HG02571 (cell line): ENCODE results near the gene PCAT7.
"Not testable (repeated sequence)": the region's sequence is repeated elsewhere in the genome, so short reads cannot be mapped to it uniquely, and the experiment has no call there.

Experiments
- ATAC-seq: cut with Tn5 transposase; IDR thresholded peaks from one replicate; pipeline ENCODE4 v1.9.1; 2021; ENCODE audit warnings: mild to moderate bottlenecking, moderate library complexity; ENCODE audit not compliant: unreplicated experiment

PCAT7 gene

DNA sequence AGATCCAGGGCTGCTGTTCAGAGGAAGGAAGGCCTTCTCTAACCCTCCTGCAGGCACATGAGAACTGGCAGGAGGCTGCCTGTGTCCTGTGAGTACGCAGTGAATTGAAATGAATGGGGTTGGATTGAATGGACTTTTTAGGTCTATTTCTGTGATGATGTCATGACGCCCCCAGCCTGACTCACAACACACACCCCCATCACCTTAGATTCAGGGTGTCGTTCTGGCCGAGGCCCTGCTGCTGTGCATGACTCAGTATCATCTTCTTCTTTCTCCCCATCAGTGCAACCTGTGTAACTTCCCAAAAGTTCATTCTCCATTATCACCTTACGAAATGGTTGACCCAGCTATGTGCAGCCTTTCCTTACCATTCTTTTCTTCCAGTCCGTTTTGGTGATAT is 5.4 kb downstream of the PCAT7 start:
- no peak for ATAC-seq

DNA sequence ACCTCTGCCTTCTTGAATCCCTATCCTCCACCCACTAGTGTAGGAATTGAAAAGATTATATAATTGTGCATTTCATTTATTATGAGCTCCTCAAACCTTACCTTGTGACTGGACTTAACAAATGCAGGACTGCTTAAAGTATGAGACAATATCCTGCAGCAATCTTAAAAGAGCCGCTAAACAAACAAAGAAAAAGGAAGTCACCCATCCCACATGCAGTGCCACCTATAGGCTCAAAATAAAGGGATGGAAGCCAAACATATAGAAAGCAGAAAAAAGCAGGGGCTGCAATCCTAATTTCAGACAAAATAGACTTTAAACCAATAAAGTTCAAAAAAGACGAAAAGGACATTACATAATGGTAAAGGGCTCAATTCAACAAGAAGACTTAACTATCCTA is 8.7 kb downstream of the PCAT7 start:
- no peak for ATAC-seq

DNA sequence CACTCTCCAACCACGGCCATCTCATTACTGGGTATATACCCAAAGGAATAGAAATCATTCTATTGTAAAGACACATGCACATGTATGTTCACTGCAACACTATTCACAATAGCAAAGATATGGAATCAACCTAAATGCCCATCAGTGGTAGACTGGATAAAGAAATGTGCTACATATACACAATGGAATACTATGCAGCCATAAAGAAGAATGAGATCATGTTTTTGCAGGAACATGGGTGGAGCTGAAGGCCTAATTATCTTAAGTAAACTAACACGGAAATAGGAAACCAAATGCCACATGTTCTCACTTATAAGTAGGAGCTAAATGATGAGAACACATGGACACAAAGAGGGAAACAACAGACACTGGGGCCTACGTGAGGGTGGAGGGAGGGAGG is 9.4 kb downstream of the PCAT7 start:
- not testable (repeated sequence) for ATAC-seq

DNA sequence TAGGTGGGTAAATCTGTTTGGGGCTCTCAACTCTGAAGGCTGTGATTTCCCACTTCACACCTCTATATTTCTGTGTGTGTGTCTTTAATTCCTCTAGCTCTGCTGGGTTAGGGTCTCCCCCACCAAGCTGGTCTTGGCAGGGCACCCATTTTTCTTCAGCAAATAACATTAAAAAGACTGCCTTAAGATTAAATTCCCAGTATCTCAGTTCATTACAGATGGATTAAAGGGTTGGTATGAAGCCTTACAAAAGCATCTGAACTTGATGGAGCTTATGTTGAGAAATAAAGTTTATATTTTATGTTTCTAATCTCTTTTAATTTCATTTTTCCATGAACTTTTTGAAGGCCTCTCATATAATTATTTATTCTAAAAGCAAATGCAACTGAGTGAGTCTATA is 11.7 kb downstream of the PCAT7 start:
- no peak for ATAC-seq

DNA sequence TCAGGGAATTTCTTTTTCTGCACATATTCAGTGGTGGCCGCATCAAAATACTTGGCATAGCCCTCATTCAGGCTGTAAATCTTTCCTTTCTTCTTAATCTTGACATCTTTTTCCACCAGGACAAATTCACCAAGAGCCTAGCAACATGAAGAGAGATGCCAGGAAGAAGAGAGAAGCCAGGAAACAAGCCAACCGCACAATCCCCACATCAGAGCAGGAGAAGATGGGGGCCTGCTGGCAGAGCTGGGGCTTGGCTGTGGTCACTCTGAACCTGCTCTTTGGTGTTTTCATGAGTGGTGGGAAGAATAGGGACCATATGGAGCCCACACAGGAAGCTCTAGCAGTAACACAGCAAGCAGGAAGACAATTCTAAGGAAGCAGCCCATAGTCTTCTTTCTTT is 12.4 kb downstream of the PCAT7 start:
- ATAC-seq = no peak

DNA sequence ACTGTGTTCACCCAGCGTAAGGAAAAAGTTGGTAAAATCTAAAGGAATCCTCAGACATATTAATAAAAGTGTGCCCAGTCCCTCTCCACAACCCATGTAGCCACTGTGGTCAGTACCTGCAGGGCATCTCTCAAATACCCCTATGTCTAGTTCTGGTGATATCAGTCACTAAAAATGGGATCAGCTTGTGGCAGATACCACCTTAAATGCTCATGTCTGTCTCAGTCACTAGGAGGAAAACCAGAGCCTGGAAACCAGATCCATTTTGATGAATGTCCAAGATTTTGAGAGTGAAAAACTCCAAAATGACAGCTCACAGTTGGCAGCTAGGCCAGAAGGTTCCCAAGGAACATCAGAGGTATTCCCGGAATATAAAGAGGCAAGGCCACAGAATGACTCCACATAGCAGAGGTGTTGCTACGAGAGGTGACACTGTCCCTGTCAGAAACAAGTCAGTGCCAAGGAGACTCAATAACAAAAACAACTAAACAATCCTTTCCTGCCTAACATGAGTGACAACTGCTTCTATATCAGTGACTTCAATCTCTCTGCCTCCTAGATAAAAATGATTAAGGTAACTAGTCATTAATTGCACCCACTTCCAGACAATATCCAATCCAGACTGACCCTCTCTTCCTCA is 13.5 kb downstream of the PCAT7 start:
- no peak for ATAC-seq

DNA sequence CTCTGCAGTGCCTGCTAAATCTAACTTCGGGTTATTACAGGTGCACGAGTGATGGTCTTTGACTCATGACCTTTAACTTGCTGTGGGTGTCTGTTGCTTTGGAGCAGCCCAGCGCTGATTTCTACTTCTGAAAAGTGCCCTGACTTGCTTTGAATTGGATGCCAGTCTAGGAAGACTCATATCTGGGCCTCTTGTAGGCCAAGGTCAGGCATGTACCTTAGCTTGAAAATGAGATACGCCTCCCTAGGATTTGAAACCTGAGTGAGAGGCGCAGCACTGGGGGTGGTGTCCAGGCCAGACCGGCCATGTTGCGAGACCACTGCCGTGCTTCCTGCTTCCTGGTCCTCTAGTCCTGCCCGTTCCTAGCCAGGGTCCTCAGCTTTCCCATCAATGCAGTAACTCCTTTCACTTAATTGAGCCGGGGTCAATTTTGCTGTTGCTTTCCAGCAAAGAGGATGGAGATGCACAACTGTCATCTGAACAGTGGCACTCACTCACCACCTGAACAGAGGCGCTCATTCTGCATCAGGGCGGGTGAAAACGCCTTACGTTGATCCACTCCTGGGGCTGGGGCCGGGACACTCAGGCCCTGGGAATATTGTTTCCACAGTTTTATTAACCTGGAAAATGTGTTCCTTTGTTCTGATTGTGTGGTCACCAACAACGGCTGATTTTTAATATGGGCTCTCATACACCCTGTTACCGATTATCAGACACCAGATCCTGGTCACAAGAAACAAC is 14.3 kb downstream of the PCAT7 start:
- ATAC-seq = no peak

DNA sequence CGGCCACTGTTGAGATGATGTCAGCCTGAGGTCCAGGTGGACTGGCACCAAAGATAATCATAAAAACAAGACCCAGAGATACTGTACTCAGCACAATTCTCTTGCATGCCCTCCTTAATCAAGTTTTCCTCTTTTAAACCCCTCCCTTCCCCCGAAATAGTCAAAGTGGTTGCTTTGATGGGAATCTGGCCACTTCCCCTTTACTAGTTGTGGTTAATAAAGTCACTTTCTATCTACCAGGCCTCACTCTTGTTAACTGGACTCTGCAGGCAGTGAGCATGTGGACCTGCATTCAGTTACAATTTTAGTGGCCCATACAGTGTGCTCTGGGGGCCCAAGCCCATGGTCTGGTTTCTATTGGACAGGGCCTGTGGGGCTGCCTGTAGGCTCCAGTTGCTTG is 21.2 kb downstream of the PCAT7 start:
- no peak for ATAC-seq

DNA sequence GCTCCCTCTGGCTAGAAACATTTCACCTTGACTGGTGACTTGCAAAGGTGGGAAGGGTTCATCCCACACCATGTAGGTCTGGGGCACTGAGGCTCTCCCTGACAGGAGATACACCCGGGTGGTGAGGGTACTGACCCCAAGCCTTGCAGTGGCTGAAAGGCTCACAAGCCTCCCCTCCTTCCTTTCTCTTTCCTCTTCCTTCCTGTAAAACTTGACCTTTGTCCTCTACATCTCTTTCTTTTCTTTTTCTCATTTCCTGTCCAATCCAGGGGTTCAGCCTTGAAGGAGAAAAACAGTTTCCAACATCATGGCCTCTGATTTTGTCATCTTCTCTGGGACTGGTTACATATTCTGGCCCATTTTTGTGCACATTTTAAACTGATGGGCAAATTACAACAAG is 22.2 kb downstream of the PCAT7 start:
- ATAC-seq = no peak

DNA sequence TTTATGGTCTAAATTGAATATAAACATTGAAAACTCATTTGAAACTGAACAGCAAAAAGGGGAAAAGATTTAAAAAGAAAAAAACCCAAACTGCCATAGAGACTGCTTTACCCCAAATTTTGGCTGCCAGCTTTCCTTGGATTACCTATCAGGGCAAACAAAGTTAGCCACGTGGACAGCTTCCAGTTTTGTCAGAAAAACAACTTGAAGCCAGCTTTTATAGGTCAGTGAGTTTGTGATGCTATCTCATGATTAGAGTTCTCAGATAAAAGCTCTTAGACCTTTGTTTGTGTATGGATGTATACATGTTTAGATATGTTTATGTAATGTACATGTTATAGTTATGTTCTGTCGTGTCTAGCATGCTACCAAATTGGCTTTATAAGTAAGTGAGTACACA is 22.7 kb downstream of the PCAT7 start:
- ATAC-seq = no peak

DNA sequence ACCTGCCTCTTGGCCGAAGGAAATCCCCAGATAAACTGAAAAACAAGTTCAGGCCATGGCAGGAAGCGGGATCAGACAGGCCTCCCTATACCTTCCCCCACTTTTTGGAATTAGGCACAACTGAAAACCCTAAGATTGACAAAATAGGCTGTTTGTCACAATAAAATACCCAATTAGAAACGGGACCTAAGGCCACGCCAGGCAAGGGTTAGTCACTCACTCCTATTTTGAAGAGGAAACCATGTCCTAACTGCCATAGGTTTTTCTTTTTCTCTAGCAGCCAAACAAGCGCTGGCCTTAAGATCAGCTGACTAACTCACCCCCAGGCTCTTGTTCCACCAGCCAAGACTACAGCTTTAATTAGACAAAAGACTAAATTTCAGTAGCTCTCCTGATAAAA is 26.8 kb downstream of the PCAT7 start:
- ATAC-seq = no peak

DNA sequence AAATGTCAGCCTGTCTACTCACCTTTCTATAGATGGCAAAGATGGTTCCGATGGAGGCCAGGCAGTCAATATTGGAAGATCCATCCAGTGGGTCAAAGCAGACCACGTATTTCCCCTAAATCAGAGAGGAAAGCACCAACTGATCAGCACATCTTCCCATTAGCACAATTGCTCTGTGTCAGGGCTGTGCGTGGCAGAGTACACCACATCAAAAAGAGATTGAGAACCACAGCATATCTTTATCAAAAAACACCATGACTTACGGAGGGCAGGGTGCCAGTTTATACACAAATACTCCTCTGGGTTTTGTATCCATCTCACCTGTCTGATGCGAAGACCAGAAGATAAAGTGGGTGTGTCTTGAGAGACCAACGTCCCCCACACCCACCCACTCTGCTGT is 29.7 kb downstream of the PCAT7 start:
- no peak for ATAC-seq

DNA sequence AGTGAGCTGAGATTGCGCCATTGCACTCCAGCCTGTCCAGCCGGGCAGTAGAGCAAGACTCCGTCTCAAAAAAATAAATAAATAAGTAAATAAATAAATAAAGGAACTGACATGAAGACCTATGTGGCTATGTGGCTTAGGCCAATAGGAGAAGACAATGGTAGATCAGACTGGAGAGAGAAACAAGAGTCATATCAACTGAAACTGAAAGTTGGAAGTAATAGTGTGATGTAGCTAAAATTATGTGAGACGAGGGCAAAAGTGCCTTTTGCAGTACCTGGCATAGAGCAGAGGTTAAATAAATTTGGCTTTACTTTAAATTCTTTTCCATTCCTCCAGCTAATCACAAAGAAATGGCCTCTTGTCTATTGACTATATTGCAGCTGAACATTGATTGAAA is 31.4 kb downstream of the PCAT7 start:
- no peak for ATAC-seq

DNA sequence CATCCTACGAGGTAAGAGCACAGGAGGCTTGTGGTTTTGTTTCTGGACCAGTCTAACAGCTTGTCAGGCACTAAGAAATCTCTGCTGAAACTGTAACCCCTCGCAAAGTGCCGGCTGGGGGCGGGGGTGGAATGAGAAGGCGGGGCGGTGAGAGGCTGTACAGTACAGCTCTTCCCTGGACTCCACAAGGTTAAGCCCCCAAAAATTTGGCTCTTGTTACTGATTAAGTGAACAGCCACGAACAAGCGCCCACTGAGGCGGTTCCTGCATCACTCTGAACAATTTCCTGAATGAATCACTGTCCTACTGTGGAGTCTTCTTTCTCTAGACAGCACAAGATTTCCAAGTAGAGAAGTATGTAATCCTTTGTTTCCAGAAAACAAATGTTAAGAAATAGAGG is 31.9 kb downstream of the PCAT7 start:
- no peak for ATAC-seq

DNA sequence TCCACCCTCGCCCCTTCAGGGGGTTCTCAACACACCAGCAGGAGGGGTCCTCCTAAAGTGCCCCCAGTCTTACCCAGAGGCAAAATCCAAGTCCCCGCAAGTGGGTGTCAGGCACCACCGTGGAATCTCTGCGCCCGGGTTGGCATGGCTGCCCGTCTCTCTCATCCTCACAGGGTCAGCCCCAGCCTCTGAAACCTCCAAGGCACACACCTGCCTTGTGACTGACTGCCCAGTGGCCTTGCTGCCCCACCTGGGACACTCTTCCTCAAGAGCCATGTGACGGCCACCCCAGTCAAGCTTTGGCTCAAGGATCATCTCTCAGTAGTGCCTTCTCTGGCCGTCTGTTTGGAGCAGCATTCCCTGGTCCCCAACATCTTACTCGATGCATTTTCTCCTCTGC is 33.8 kb downstream of the PCAT7 start:
- ATAC-seq = no peak

DNA sequence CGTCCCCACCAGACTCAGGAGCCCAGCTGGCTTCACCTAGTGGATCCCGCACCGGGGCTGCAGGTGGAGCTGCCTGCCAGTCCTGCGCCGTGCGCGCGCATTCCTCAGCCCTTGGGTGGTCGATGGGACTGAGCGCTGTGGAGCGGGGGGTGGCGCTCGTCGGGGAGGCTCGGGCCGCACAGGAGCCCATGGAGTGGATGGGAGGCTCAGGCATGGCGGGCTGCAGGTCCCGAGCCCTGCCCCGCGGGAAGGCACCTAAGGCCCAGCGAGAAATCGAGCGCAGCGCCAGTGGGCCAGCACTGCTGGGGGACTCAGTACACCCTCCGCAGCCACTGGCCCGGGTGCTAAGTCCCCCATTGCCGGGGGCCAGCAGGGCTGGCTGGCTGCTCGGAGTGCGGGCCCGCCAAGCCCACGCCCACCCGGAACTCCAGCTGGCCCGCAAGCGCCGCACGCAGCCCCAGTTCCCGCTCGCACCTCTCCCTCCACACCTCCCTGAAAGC is 36.2 kb downstream of the PCAT7 start:
- ATAC-seq = not testable (repeated sequence)

DNA sequence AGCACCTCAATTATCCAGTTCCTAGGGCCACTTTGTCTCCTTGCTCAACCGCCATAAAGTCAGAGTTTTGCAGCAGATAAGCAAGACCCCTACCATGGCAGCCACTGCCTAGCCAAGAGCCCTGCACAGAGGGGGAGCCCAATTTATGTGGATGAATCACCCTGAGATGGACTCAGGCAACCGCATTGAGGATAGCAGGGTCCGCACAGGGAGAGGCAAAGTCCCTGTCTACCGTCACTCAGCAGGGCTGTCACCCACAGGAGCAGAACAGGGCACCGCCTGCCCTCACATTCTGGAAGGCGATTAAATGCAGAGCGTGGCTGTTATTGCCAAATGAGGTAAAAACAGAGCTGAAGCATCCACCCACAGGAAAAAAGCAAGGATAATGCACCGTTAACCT is 37.0 kb downstream of the PCAT7 start:
- ATAC-seq = no peak

DNA sequence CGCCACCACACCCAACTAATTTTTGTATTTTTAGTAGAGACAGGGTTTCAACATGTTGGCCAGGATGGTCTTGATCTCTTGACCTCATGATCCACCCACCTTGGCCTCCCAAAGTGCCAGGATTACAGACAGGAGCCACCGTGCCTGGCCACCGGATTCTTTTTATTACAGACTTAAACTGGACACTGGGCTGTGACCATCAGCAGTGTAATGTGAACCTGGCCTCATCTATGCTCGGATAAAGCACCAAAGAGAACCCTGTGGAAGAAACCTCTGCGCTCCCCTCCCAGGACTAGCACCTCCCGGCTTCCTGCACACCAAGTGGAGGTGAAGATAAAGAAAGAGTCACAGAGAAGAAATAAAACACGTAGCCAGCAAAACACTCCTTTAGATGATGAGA is 37.8 kb downstream of the PCAT7 start:
- ATAC-seq = not testable (repeated sequence)

DNA sequence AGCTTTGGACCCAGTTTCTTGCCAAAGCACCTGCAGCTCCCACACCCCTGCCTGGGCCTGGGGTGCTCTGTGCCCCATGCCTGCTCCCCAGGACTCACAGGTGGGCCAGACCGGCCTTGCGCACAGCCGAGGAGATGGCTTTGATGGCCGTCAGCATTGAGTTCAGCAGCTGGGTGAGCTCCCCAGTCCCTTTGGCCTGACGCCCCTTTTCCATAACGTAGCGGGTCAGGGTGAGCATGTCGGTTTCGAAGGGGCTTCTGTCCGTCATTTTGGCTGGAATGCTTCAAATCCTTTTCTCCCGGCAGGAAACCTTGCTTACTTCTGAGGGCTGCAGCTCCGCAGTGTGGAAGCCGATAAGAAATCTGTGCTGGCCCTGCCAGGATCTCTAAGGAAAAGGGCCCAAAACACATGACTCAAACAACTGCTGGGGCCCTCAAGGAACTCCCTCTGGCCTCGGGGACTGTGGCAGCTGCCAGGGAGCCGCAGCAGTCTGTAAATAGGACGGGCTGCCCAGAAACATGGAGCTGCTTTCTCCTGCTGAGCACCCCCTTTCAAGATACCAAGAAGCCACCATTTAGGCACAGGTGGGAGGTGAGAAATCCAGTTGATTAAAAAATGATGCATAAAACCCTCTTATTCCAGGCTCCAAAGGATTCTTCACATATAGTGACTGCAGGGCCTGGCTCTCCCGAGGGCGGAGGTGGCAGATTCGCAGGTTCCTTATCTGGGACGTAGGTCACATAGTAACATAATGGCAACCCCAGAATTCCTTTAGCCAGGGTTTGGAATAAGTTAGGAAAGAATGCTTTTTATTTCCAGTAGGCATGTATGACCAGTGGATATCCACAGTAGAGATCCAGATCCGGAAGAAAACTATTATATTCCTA is 38.8 kb downstream of the PCAT7 start, which contains the start of gene FBP2:
FBP2 (minus strand) TSS at position 366 of the 887 bp plus-strand sequence; CDS start at position 268, 98 bp downstream.
- no peak for ATAC-seq

DNA sequence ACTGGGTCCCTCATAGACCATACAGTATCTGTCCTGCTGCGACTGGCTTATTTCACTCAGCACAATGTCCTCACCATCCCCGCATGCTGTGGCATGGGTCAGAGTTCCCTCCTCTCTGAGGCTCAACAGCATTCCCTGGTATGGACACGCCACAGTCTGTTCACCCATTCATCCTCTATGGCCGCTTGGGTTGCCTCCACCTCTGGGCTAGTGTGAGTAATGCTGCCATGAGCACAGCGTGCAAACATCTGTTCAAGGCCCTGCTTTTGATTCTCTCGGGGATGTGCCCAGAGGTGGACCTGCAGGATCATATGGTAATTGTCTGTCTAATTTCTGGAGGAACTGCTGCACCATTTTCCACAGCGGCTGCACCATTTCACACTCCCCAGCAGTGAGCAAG is 44.2 kb downstream of the PCAT7 start:
- no peak for ATAC-seq

DNA sequence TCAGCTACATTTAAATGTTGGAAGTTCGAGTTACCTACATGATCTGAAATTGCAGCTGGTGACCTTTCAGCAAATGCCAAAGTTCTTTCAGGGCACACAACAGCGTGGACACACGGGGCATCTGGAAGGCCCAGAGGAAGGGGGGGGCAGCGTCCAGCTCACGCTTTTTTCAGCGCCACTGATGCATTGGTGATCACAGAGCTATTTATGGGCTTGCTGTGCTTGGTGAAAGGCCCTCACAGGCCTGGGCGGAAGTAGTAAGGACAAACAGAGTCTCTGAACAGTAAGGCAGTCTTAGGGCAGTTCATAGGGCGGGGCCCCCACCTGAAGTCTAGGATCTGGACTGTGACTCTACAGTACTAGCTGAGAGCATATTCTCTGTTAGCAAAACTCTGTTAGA is 45.4 kb downstream of the PCAT7 start:
- no peak for ATAC-seq

DNA sequence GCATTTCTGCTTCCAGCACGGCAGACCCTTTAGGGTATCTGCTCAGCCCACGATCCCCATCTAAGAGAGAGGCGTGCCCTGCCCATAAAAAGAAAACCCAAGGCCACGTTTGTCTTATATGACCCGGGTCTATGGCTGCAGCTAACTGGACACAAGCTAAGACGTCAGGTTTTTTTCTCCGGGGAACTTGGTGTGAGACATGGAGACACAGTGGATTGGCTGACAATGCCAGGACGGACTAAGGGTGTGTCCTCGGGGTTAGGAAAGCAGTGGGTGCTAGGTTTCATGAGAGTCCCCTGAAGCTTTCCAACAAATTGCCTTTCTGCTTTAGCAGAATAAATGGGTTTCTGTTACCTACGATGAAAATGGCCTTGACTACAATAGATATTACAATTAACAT is 45.8 kb downstream of the PCAT7 start:
- ATAC-seq = no peak
